ENCODE measurements around the gene KRTAP10-6.
"Not testable (repeated sequence)": the region's sequence is repeated elsewhere in the genome, so short reads cannot be mapped to it uniquely, and the experiment has no call there.

KRTAP10-6 gene

DNA sequence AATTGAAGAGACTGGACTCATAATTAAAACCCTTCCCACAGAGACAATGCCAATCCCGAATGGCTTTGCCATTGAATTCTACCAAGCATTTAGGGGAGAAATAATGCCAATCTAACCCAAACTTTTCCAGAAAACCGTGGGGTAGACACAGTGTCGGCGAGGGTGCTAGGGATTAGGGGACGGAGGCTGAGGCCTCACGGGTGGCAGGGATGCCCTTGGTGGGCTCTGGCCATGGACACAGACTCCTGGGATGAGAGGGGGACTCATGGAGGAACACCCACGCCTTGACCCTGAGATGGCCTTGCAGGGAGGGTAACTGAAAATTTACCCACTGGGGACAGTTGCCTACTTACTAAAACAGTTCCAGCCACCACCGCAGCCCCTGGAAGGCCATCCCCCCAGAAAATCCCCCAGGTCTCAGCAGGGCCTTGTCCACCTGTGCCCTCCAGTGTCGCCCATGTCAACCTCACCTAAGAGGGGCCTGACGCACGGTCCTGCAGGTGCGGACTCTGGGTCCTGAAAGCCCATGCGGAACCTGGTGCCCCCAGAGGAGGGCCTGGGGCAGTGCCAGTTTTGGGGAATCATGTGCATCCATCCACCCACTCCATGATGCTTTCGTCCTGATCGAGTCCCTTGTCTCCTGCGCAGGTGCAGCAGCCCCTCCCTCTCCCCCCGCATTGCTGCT is 13.8 kb downstream of the KRTAP10-6 start:
- no peak for DNase-seq (ENCODE audit: low spot score)

DNA sequence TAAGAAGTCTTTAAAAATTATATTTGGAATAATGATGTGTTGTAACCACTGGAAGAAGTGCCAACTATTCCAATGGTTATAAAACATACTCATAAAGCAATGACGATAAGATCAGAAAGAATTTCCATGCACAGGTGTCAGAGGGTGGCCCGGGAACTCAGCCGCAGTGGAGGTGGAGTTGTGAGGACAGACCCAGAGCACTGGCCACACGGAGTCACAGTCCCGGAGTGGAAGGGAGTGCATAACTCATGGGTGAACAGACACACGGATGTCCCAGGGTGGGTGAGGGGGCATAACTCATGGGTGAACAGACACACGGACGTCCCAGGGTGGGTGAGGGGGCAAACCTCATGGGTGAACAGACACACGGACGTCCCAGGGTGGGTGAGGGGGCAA is 16.3 kb downstream of the KRTAP10-6 start:
- no peak for DNase-seq (ENCODE audit: low spot score)

DNA sequence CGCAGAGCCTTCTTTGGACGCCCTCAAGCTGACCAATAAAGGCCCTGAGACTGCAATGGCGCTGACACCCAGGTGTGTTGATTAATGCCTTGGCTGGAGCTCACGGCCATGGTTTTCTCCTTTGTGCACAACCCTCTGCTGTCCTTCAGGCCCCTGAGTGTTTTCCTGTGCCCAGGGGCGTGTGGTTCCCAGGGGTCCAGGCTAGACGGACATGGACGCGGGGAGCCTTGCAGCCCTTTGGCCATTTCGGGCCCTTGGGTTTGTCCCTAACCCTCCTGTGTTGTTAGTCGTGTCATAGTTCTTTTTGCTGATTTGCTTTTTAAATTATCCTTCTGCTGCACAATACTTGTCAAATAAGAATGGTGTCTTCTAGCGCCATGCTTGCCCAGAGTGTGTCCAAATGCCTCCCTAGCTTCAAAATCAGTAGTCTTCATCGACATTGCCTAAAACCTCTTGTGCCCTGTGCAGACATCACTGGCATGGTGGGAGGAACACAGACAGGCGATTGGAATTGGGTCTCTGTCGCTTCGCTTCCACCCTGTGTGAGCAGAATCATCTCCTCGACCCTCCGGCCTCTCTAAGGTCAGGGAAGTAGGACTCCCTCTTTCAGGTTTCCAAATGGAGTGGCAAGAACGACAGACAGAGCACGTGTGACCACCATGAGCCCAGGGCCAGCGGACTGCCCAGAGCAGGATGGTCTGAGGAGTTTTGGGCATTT is 16.8 kb downstream of the KRTAP10-6 start:
- DNase-seq (ENCODE audit: low spot score), result no peak

DNA sequence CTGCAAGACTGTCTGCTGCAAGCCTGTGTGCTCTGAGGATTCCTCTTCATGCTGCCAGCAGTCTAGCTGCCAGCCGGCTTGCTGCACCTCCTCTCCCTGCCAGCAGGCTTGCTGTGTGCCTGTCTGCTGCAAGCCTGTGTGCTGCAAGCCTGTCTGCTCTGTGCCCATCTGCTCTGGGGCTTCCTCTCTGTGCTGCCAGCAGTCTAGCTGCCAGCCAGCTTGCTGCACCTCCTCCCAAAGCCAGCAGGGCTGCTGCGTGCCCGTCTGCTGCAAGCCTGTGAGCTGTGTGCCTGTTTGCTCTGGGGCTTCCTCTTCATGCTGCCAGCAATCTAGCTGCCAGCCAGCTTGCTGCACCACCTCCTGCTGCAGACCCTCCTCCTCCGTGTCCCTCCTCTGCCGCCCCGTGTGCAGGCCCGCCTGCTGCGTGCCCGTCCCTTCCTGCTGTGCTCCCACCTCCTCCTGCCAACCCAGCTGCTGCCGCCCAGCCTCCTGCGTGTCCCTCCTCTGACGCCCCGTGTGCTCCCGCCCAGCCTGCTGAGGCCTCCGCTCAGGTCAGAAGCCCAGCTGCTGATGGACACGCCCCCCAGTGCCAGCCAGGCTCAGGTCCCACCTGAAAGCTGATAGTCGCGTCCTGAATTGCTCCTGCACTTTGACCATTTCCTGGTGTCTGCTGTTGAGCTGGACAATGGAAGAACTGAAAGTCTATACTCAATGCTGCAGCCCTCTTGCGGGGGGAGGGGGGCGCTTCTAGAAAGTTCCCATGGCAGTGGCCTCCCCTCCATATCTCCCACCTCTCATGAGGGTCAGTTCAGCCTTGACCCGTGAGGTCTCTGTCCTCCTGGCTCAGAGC is 17.6 kb downstream of the KRTAP10-6 start:
- DNase-seq (ENCODE audit: low spot score), result no peak

DNA sequence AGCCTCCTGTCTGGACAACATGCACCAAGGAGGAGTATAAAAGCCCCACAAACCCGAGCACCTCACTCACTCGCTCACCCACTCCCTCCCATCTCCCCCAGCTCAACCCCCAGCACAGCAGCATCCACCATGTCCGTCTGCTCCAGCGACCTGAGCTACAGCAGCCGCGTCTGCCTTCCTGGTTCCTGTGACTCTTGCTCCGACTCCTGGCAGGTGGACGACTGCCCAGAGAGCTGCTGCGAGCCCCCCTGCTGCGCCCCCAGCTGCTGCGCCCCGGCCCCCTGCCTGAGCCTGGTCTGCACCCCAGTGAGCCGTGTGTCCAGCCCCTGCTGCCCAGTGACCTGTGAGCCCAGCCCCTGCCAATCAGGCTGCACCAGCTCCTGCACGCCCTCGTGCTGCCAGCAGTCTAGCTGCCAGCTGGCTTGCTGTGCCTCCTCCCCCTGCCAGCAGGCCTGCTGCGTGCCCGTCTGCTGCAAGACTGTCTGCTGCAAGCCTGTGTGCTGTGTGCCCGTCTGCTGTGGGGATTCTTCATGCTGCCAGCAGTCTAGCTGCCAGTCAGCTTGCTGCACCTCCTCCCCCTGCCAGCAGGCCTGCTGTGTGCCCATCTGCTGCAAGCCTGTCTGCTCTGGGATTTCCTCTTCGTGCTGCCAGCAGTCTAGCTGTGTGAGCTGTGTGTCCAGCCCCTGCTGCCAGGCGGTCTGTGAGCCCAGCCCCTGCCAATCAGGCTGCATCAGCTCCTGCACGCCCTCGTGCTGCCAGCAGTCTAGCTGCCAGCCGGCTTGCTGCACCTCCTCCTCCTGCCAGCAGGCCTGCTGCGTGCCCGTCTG is 18.5 kb downstream of the KRTAP10-6 start, which contains the start of gene KRTAP10-4:
KRTAP10-4 (plus strand) TSS at position 100 of the 827 bp plus-strand sequence; CDS start at position 130, 30 bp downstream.
- not testable (repeated sequence) for DNase-seq (ENCODE audit: low spot score)

DNA sequence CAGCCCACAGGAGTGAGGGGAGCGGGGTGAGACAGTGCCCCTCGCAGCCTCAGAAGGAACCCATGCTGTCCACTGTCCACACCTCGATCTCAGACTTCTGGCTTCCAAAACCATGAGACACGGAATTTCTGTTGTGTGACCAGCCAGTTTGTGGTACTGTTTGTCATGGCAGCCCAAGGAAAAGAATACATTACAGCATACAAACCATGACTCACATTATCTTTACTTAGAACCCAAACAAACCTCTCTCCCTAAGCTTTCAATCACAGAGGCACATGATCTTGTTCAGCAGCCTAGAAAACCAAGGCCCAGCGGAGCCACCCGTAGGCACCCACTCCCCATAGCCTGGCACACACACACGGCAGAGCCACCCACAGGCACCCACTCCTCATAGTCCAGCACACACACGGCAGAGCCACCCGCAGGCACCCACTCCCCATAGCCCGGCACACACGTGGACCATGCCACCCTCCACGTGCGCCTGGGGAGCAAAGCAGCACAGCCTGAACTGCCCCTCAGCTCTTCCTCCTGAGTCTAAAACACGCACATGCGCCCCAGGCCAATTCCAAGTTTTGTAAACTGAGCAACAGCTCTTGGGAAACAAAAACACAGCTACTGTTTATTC is 19.2 kb downstream of the KRTAP10-6 start:
- no peak for DNase-seq (ENCODE audit: low spot score)

DNA sequence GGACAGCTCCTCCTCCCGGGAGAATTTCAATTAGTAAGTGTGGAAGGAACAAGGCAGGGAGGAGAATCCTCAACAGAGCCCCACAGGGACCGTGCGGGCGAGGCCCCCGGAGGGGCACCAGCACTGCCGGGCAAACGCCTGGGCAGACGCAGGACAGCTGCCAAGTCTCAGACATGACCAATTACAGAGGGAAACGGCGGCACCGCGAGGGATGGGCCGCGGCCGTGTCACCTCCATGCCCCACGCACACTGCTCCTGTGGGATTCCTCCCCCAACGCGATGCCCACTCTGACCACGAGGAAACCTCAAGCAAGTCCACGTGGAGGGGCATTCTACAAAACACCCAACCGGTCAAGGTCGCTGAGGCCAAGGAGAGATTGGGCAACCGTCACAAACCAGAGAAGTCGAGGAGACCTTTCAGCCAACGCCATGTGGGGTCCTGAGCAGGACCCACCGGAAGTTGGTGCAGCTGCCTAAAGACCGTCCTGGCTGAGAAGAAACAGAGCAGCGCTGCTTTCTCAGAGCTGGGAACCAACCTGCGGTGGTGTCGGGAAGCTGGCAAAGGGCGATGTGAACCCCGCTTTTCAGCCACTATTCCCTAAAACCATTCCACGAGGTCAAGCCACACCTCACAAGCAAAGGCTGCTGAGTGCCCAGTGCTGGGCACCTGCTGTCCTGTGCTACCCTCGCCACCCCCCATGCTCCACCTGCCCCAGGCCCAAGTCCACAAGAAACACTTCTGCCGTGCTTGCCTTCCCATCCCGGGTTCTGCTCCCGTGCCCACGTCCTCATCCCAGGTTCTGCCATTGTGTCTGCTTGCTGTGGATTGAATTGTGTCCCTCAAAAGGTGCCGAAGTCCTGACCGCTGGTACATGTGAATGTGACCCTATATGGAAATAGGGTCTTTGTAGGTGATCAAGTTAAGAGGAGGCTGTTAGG is 20.2 kb downstream of the KRTAP10-6 start:
- DNase-seq (ENCODE audit: low spot score), result no peak

DNA sequence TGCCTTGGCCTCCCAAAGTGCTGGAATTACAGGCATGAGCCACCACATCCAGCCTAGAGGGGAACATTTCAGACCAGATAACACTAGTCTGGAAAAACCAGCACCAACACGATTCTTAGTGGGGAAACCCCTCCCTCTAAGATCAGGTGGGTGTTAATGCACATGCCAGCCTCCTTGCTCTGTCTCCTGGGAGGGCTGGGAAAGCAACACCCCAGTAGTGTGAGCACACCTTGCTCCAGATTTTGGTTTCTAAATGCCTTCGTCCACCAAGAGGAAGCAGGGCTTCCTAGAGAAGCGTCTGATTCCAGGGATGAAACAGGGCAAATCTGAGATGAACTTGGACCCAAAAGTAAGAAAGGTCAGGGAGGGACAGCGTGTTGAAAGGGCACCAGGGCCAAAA is 21.0 kb downstream of the KRTAP10-6 start:
- DNase-seq (ENCODE audit: low spot score), result no peak

DNA sequence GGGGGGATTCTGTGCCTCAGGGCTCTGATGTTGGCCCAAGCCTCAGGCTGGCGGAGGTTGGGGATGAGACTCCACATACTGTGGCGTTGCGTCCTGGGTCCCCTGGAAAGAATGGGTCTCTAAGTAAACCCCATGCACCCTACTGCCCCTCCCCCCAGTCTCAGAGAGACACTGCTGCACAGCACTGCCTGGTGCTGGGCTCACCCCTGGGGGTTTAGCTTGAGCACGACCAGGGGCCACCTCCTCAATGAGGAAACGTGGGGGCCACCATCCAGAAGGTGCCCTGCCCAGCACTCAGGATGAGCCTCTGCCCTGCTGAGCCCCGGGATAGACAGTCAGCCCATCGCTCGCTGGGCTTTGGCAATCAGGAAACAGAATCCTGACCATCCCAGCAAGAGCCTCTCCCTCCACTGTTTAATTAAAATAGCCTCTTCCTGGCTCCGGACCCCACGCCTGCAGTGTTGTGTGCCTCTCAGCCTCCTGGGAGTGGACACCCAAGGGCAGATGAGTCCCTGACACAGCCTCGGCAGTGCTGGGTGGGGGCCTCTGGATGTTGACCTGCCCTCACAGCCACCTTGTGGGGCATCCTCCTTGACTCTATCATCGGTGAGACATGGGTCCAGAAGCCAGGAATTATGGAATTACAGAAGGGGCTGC is 22.3 kb downstream of the KRTAP10-6 start:
- DNase-seq (ENCODE audit: low spot score), result no peak

DNA sequence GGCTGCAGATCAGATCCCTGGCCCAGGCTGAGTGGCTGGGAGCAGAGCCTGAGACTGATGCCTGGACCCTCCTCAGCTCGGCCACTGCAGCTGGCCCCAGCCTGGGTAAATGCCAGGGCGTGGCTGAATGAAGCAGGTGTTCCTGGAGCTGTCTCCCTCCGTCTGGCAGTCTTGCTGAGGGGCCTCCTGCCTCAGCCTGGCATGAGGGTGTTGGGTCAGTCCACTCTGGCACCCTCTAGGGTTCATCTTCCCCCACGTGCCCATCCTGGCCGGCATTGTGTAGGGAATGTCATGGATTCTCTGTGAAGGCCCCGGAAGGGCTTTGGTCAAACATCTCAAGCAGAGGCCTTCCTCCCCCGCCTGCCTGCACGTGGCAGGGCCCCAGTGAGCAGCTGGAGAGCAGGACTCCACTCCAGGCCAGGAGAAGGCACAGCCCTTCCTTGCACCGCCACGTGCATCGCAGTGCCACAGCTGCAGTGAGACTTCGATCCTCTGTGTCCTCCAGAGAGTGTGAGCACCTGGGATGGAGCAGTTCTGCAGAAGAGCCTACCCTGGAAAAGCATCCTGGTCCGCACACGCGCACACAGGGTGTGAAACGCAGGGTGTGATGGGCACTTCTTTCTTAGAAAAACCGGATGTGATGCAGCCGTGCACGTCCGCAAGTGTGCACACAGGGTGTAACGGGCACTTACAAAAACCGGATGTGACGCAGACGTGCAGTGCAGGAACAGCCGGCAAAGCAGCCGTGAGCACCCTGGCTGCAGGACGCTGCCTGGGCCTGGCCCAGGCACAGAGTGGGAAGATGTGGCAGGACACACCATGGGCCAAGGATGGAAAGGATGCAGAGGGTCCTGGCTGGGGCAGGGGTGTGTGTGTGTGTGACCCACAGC is 23.4 kb downstream of the KRTAP10-6 start:
- no peak for DNase-seq (ENCODE audit: low spot score)

DNA sequence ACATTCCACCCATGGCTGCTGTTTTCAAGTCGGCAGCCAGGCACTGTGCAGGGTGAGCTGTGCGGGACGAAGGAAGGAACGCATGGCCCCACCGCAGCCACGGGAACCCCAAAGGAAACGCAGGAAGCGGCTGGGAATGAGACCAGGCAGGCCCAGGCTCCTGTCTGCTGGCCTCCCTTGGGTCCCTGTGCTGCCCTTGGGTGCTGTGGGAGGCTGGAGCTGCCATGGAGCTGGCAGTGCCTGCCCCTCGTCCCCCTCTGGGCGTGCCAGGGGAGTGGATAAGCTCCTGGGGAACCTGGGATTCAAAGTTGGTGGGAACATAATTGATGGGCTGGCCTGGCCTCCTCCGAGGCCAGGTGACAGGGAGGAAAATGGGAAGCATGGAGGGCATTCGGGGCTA is 24.0 kb downstream of the KRTAP10-6 start:
- DNase-seq (ENCODE audit: low spot score), result no peak

DNA sequence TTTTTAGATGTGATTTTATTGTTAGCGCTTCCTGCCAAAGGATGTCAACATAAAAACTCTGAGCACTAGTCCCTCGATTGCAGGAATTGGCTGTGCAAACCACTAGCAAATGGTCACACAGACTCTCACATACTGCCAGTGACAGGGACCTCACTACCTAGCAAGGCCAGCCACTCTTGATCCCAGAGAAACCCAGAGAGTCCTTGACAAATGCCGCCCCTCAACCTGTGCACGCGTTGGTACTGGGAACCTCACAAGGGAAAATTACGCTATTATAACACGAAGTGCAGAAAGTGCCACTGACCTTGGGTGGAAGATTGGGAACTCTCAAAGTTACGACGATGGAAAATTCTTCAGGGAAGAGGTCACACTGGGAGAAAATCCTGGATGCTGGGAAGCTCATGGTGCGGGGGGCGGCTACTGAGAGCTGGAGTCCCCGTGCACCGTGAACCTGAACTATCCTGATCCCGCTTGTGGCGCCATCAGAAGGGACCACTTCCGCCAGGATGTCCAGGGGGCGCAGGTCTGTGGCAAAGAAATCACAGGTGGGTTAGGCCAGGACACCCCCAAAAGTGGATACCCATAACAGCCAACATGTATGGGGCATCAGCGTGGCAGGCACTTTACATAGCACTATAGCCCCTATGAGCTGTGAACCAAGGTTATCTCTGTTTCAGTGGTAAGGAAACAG is 24.7 kb downstream of the KRTAP10-6 start:
- no peak for DNase-seq (ENCODE audit: low spot score)

DNA sequence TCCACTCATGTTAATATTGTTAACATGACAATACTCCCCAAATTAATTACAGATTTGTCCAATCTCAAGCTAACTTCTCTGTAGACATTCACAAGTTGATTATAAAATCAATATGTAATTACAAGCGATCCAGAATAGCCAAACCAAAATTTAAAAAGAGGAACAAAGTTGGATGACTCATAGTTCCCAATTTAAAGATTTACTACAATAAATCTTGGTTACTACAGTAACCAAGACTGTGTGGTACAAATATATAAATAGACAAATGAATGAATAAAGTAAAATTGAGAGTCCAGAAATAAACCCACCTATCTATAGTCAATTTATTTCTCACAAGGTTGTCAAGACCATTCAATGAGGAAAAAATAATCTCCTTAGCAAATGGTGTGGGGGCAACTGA is 25.9 kb downstream of the KRTAP10-6 start:
- no peak for DNase-seq (ENCODE audit: low spot score)

DNA sequence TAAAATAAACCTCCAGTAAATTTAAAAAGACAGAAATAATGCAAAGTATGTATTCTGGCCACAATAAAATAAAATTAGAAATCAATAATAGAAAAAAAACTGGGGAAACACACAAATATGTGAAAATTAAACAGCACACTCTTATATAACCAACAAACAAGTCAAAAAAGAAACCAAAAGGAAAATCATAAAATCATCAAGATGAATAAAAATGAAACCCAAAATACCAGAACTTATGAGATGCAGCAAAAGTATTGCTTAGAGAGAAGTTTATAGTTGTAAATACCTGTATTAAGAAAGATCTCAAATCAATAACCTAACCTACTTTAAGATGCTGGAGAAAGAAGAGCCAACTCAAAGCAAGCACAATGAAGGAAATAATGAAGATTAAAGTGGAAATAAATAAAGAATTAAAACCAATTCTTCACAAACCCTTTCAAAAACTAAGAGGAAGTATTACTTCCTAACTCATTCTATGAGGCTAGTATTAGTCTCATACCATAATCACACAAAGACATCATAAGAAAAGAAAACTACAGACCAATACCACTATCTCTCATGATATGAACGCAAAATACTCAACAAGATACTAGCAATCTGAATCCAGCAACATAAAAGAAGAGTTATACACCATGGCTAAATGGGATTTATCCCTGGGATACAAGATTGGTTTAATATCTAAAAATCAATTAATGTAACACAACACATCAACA is 27.3 kb downstream of the KRTAP10-6 start:
- DNase-seq (ENCODE audit: low spot score), result no peak

DNA sequence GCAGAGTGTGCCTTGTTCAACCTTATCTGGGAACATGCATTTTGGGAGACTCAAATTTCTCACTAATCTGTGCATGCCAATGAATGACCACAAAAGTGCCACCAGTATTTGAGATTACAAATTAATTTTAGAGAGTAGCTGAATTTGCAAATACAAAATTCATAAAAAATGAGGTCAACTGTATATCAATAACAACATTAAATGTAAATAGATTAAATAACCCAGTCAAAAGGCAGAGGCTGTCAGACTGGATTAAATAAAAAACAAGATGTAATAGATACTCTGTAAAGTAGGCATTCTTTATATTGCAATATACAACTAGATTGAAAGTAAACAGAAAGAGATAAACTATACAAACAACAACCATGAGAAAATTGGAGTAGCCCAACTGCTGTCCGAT is 28.2 kb downstream of the KRTAP10-6 start:
- DNase-seq (ENCODE audit: low spot score), result no peak

DNA sequence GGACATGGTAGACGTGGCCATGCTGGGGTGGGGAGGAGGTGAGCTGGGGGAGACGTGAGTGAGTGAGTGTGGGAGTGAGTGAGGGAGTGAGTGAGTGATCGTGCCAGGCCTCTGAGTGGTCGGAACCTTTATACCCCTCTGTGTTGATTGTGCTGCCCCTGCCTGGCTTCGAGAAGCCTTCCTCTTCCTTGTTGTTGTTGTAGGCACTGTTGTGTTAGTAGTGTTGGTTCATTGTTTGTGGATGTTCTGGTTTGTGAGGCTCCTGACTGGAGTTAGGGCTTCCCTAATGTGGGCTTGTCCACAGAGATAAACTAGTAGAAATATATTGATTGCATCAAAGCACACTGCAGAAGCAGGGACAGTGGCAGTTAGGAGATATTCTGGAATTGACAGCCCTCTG is 33.6 kb downstream of the KRTAP10-6 start, which contains the start of gene KRTAP10-3:
KRTAP10-3 (minus strand) TSS at position 101 of the 400 bp plus-strand sequence; CDS start at position 21, 80 bp downstream.
- DNase-seq (ENCODE audit: low spot score), result no peak

DNA sequence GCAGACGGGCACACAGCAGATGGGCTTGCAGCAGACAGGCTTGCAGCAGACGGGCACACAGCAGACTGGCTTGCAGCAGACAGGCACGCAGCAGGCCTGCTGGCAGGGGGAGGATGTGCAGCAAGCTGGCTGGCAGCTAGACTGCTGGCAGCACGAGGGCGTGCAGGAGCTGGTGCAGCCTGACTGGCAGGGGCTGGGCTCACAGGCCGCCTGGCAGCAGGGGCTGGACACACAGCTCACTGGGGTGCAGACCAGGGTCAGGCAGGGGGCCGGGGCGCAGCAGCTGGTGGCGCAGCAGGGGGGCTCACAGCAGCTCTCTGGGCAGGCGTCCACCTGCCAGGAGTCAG is 34.0 kb downstream of the KRTAP10-6 start:
- DNase-seq (ENCODE audit: low spot score), result not testable (repeated sequence)
